Body of pancreas (tissue), 4 donors: Measurements from ENCODE around the gene PSD4.

Experiments used
- POLR2A ChIP-seq, 3 donors: fragments of 450-650 bp; IDR thresholded peaks; one replicate each; pipeline ENCODE4 v1.6.1; 2016; ENCODE audit warnings: antibody characterized with exemption in 3 of 3, mild to moderate bottlenecking in 2 of 3
- TF ChIP-seq, protein P1 (sequence below), 7 experiments: fragments of 450-650 bp in 4 of 7; fragments of 200-600 bp in 3 of 7; sonication (generic) in 3 of 7; IDR thresholded peaks; one replicate each; pipeline ENCODE4 v1.5.1; 2016 to 2019; ENCODE audit warnings: antibody characterized with exemption in 7 of 7

DNA sequence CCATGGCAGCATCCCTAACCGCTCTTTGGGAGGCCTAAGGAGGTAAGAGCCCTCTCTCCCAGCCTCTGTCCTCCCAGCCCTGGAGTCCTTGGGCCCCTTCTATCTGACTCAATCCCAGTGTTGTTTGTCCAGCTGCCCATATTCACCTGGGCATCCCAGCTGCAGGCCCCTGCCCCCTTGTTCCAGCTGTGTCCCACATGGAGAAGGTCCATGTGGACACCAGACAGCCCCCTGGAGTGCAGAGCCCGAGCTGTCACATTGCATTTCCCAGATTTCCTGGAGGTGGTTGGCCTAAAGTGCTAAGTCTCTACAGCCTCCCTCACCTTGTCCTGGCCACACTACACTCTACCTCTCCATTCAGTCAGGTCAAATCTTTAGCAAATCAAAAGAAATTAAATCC is 42.5 kb downstream of the PSD4 start:
- no peak for TF ChIP-seq POLR2A (IDR thresholded peaks at IDR 0.05)
- TF ChIP-seq, protein P1, sequence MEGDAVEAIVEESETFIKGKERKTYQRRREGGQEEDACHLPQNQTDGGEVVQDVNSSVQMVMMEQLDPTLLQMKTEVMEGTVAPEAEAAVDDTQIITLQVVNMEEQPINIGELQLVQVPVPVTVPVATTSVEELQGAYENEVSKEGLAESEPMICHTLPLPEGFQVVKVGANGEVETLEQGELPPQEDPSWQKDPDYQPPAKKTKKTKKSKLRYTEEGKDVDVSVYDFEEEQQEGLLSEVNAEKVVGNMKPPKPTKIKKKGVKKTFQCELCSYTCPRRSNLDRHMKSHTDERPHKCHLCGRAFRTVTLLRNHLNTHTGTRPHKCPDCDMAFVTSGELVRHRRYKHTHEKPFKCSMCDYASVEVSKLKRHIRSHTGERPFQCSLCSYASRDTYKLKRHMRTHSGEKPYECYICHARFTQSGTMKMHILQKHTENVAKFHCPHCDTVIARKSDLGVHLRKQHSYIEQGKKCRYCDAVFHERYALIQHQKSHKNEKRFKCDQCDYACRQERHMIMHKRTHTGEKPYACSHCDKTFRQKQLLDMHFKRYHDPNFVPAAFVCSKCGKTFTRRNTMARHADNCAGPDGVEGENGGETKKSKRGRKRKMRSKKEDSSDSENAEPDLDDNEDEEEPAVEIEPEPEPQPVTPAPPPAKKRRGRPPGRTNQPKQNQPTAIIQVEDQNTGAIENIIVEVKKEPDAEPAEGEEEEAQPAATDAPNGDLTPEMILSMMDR (IDR thresholded peaks at IDR 0.05), result no peak
